ENCODE results near the gene TNFRSF12A. TPM values are rescaled to one million over a fixed set of nuclear protein-coding genes. Genes with fewer than 3 reads are reported as not detected.

Gene TNFRSF12A
- total RNA-seq, 1 experiment from 2014 or later = 156 TPM

DNA sequence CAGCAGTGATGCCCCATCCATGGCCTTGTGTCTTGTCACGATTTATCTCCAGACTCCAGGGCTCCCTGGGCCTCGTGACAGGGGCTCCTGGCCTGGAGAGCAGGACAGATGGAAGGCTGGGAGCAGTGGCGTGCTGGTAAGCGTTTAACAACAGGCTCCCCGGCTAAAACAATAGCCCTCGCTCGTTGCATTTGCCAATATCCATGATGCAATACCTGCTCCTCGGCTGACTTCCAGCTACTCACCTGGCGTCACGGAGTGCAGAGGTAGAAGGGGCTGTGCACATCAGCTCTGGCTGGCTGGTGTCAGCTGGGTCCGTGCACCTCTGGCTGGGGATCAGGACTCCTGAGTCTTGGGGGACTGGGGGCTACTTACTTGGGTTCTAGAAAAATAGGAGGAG is 18.1 kb downstream of the TNFRSF12A start:
- POLR2A ChIA-PET = no interaction called here
- no peaks in the 10 kb centered on the region for H3K4me1 ChIP-seq (ENCODE audit: control insufficient read depth, insufficient read depth, low read length)
- no peak overlapping the region for H3K4me3 ChIP-seq (ENCODE audit: low read depth in 2 of 2, low read length in 2 of 2)
- H3K27me3 ChIP-seq (ENCODE audit: control insufficient read depth, insufficient read depth, low read length) = no peaks in the 10 kb centered on the region; the same call in 1 of the 2 replicates
- no peak for DNase-seq (ENCODE audit: low read depth, low spot score)
- in situ Hi-C loops (cut with HindIII; ENCODE audit: low pct_unique_long_range_greater_than_20kb, low sequenced_read_pairs) (no loop called here), intact Hi-C loops (cut with micrococcal nuclease; ENCODE audit: unreplicated experiment) (no loop called here)
- H3K27ac ChIP-seq (ENCODE audit: low read length) = no peak overlapping the region
- no TSS peak for BruUV-seq (replicated peaks)
- no peaks in the 10 kb centered on the region for H3K9me3 ChIP-seq (ENCODE audit: control insufficient read depth, insufficient read depth, low read depth, low read length)
- ATAC-seq = peak; percentile 47; the same call in 1 of the 2 replicates
- CTCF ChIA-PET = no interaction called here
- TF ChIP-seq, protein P1, sequence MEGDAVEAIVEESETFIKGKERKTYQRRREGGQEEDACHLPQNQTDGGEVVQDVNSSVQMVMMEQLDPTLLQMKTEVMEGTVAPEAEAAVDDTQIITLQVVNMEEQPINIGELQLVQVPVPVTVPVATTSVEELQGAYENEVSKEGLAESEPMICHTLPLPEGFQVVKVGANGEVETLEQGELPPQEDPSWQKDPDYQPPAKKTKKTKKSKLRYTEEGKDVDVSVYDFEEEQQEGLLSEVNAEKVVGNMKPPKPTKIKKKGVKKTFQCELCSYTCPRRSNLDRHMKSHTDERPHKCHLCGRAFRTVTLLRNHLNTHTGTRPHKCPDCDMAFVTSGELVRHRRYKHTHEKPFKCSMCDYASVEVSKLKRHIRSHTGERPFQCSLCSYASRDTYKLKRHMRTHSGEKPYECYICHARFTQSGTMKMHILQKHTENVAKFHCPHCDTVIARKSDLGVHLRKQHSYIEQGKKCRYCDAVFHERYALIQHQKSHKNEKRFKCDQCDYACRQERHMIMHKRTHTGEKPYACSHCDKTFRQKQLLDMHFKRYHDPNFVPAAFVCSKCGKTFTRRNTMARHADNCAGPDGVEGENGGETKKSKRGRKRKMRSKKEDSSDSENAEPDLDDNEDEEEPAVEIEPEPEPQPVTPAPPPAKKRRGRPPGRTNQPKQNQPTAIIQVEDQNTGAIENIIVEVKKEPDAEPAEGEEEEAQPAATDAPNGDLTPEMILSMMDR (IDR thresholded peaks at IDR 0.05) = no peak
- TF ChIP-seq SIN3A (IDR thresholded peaks at IDR 0.05; ENCODE audit: borderline replicate concordance, insufficient read depth, low read depth, low read length) = no peak
- no peak for TF ChIP-seq TCF7L2 (IDR thresholded peaks at IDR 0.05; ENCODE audit: low read depth, low read length)
- TF ChIP-seq POLR2AphosphoS5 (IDR thresholded peaks at IDR 0.05; ENCODE audit: low read depth, low read length) = no peak
- TF ChIP-seq, protein P2, sequence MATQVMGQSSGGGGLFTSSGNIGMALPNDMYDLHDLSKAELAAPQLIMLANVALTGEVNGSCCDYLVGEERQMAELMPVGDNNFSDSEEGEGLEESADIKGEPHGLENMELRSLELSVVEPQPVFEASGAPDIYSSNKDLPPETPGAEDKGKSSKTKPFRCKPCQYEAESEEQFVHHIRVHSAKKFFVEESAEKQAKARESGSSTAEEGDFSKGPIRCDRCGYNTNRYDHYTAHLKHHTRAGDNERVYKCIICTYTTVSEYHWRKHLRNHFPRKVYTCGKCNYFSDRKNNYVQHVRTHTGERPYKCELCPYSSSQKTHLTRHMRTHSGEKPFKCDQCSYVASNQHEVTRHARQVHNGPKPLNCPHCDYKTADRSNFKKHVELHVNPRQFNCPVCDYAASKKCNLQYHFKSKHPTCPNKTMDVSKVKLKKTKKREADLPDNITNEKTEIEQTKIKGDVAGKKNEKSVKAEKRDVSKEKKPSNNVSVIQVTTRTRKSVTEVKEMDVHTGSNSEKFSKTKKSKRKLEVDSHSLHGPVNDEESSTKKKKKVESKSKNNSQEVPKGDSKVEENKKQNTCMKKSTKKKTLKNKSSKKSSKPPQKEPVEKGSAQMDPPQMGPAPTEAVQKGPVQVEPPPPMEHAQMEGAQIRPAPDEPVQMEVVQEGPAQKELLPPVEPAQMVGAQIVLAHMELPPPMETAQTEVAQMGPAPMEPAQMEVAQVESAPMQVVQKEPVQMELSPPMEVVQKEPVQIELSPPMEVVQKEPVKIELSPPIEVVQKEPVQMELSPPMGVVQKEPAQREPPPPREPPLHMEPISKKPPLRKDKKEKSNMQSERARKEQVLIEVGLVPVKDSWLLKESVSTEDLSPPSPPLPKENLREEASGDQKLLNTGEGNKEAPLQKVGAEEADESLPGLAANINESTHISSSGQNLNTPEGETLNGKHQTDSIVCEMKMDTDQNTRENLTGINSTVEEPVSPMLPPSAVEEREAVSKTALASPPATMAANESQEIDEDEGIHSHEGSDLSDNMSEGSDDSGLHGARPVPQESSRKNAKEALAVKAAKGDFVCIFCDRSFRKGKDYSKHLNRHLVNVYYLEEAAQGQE (IDR thresholded peaks at IDR 0.05; ENCODE audit: insufficient read depth in 1 of 2, low read depth in 2 of 2, low read length in 1 of 2) = no peak
- peaks cover 3% of the 10 kb centered on the region; the same call in 1 of the 2 replicates for H3K36me3 ChIP-seq (ENCODE audit: control insufficient read depth, insufficient read depth, low read length)

DNA sequence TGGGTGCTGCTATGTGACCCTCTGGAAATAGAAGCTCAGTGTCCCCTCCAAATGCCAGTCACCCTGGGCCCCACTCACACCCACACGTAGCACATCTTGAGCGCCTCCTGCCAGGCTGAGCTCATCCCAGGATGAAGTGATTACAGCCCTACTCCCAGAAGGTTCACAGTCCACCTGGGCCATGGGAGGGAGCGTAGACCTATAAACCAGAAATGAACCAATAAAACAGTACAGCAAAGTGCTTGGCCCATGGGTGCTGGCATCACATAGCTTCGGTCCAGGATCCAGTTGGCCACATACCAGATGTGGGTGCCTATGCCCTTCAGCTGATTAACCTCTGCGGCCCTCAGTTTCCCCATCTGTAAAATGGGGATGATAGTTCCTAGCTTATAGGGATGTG is 18.7 kb downstream of the TNFRSF12A start:
- ChIA-PET POLR2A (no interaction called here), CTCF (interaction anchor here (1.1 kb wide), 1 partner anchor 8 kb away, joined by 5 read pairs; no protein-coding TSS in a partner anchor)
- DNase-seq (ENCODE audit: low read depth, low spot score) = no peak
- Histone ChIP-seq H3K4me3 (ENCODE audit: low read depth in 2 of 2, low read length in 2 of 2) (no peak overlapping the region), H3K27me3 (ENCODE audit: control insufficient read depth, insufficient read depth, low read length) (no peaks in the 10 kb centered on the region; the same call in 1 of the 2 replicates), H3K4me1 (ENCODE audit: control insufficient read depth, insufficient read depth, low read length) (no peaks in the 10 kb centered on the region), H3K27ac (ENCODE audit: low read length) (no peak overlapping the region), H3K36me3 (ENCODE audit: control insufficient read depth, insufficient read depth, low read length) (peaks cover 3% of the 10 kb centered on the region; the same call in 1 of the 2 replicates), H3K9me3 (ENCODE audit: control insufficient read depth, insufficient read depth, low read depth, low read length) (no peaks in the 10 kb centered on the region)
- ATAC-seq = peak; percentile 22; the same call in 1 of the 2 replicates
- intact Hi-C loops (cut with micrococcal nuclease; ENCODE audit: unreplicated experiment) = no loop called here
- in situ Hi-C loops (cut with HindIII; ENCODE audit: low pct_unique_long_range_greater_than_20kb, low sequenced_read_pairs) = no loop called here
- TF ChIP-seq, protein P2 (IDR thresholded peaks at IDR 0.05; ENCODE audit: insufficient read depth in 1 of 2, low read depth in 2 of 2, low read length in 1 of 2) = no peak
- no peak for TF ChIP-seq POLR2AphosphoS5 (IDR thresholded peaks at IDR 0.05; ENCODE audit: low read depth, low read length)
- TF ChIP-seq, protein P1 (IDR thresholded peaks at IDR 0.05) = no peak
- TF ChIP-seq TCF7L2 (IDR thresholded peaks at IDR 0.05; ENCODE audit: low read depth, low read length) = no peak
- no peak for TF ChIP-seq SIN3A (IDR thresholded peaks at IDR 0.05; ENCODE audit: borderline replicate concordance, insufficient read depth, low read depth, low read length)
- no TSS peak for BruUV-seq (replicated peaks)
